Epithelial cell of proximal tubule (primary cell): ENCODE measurements around the gene SNRPA. TPM values are rescaled to one million over a fixed set of nuclear protein-coding genes. Genes with fewer than 3 reads are reported as not detected.

Source experiments
- DNase-seq: peaks from one replicate; pipeline ENCODE4 v3.0.0-alpha.2; 2011; ENCODE audit warnings: low read depth
- H3K4me3 ChIP-seq: 2 replicates; pipeline ENCODE4 v1.5.1; 2011; ENCODE audit warnings: low read depth, mild to moderate bottlenecking, low read length
- CTCF ChIP-seq: conservative IDR thresholded peaks from 2 replicates; pipeline ENCODE4 v1.5.1; 2012; ENCODE audit warnings: low read depth, mild to moderate bottlenecking, low read length
- total RNA-seq: library from RNA; depleted of rRNA; stranded (reverse); fragments of >200 nt; gene quantifications from 2 replicates; pipeline ENCODE4 v1.2.3, GENCODE V29; 2015

SNRPA gene
- total RNA-seq: 169 and 202 TPM in 2 replicates

- DNase-seq: peak; percentile 85
- TF ChIP-seq CTCF: no peak
- H3K4me3 ChIP-seq: peak within 1 kb of the TSS; percentile 74
Measured at GRCh38 chr19:40750874-40751537, at the start of gene SNRPA. Gene SNRPA, plus strand, starts transcription at chr19:40751203. Its CDS starts 206 bp downstream, at chr19:40751409.

GRCh38 chr19:40701758-40702157 lies 49.2 kb upstream of the SNRPA start:
- DNase-seq: no peak
- no peak overlapping the region for H3K4me3 ChIP-seq
- no peak for TF ChIP-seq CTCF

- H3K4me3 ChIP-seq: no peak overlapping the region
- no peak for DNase-seq
- no peak for TF ChIP-seq CTCF
Measured at GRCh38 chr19:40702337-40703012, 48.5 kb upstream of the SNRPA start.

- TF ChIP-seq CTCF: no peak
- no peak for DNase-seq
- H3K4me3 ChIP-seq: no peak overlapping the region
Measured at GRCh38 chr19:40703029-40703755, 47.8 kb upstream of the SNRPA start.

GRCh38 chr19:40704491-40705361 lies 46.3 kb upstream of the SNRPA start:
- H3K4me3 ChIP-seq: no peak overlapping the region
- no peak for TF ChIP-seq CTCF
- no peak for DNase-seq

- H3K4me3 ChIP-seq: no peak overlapping the region
- no peak for TF ChIP-seq CTCF
Measured at GRCh38 chr19:40705362-40705651, 45.7 kb upstream of the SNRPA start.

More at GRCh38 chr19:40705362-40705651, 45.7 kb upstream of the SNRPA start:
- no peak for DNase-seq
